ENCODE data around the gene INO80E. TPM values are rescaled to one million over a fixed set of nuclear protein-coding genes. Genes with fewer than 3 reads are reported as not detected.
A peak's percentile ranks its signal among the peaks of the same experiment; 100 is the strongest.

The INO80E gene
- total and polyA plus RNA-seq, 10 donors = 47.9 to 93.3 (median 71.7) TPM

DNA sequence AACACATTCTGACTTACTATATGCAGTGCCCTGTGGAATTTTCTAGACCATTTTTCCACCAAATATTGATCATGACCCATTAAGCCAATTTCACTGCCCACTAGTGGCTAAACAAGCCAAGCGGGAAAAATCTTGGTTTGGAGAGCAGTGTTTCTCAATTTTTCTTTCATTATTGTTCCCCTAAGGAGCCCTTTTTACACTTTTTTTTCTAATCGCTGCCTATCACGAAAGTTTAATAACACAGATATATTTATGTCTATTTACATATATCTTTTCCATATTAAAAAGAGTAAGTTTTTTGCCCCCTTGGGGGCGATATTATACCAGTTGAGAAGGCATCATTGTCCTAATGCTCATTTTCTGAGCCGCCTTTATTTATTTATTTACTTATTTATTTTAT lies 45.8 kb downstream of the INO80E start:
- no peak for TF ChIP-seq POLR2A (IDR thresholded peaks at IDR 0.05)
- TF ChIP-seq, protein P1, sequence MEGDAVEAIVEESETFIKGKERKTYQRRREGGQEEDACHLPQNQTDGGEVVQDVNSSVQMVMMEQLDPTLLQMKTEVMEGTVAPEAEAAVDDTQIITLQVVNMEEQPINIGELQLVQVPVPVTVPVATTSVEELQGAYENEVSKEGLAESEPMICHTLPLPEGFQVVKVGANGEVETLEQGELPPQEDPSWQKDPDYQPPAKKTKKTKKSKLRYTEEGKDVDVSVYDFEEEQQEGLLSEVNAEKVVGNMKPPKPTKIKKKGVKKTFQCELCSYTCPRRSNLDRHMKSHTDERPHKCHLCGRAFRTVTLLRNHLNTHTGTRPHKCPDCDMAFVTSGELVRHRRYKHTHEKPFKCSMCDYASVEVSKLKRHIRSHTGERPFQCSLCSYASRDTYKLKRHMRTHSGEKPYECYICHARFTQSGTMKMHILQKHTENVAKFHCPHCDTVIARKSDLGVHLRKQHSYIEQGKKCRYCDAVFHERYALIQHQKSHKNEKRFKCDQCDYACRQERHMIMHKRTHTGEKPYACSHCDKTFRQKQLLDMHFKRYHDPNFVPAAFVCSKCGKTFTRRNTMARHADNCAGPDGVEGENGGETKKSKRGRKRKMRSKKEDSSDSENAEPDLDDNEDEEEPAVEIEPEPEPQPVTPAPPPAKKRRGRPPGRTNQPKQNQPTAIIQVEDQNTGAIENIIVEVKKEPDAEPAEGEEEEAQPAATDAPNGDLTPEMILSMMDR (IDR thresholded peaks at IDR 0.05 in 8 of 11, conservative IDR thresholded peaks at IDR 0.05 in 3 of 11) = peak in 7 of 11 experiments; percentile 10 to 46 (median 19)
- H3K4me3 ChIP-seq = no peak overlapping the region
- DNase-seq = no peak
- H3K36me3 ChIP-seq = no peaks in the 10 kb centered on the region
- H3K9me3 ChIP-seq = no peaks in the 10 kb centered on the region
- H3K27me3 ChIP-seq (replicated peaks in 1 of 7) = peaks cover 0 to 10% (median 0%) of the 10 kb centered on the region in 7 donors
- WGBS, 5 donors = 27 to 37% (median 28%) methylated on average over 5 of the region's 5 CpGs
- peaks cover 0 to 10% (median 0%) of the 10 kb centered on the region in 6 donors for H3K4me1 ChIP-seq
- intact Hi-C loops (cut with DNase I; ENCODE audit: low total_unique reads) = no loop called here
- no peak overlapping the region for H3K27ac ChIP-seq

DNA sequence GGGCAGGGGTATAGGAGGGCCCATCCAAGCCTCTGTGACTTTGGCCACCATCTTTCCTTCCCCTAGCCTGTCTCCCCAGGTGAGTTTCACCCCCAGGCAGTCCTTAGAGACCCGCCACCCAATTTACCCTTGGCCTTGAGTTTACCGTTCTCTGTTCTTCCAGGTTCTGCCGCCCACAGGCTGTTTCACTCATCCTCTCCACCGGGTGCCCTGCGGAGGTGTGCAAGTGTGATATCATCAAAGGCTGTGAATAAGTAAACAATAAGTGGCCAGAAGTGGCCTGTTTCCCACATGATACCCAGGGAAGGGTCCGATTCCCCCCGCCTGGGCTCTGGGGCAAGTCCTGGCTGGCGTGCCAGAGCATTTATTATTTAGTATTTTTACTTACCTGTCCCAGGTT lies 50.1 kb downstream of the INO80E start:
- intact Hi-C loops (cut with DNase I; ENCODE audit: low total_unique reads) = no loop called here
- Histone ChIP-seq H3K36me3 (no peaks in the 10 kb centered on the region), H3K4me3 (no peak overlapping the region), H3K9me3 (no peaks in the 10 kb centered on the region), H3K4me1 (peaks cover 0 to 5% (median 0%) of the 10 kb centered on the region in 6 donors), H3K27me3 (replicated peaks in 1 of 7) (peaks cover 0 to 10% (median 0%) of the 10 kb centered on the region in 7 donors), H3K27ac (no peak overlapping the region)
- DNase-seq = no peak
- TF ChIP-seq POLR2A (IDR thresholded peaks at IDR 0.05) (no peak), POLR2AphosphoS5 (IDR thresholded peaks at IDR 0.05) (no peak)
- TF ChIP-seq, protein P1 (IDR thresholded peaks at IDR 0.05 in 8 of 11, conservative IDR thresholded peaks at IDR 0.05 in 3 of 11) = no peak
- 75 to 81% (median 80%) methylated on average over 8 of the region's 8 CpGs for WGBS, 5 donors

DNA sequence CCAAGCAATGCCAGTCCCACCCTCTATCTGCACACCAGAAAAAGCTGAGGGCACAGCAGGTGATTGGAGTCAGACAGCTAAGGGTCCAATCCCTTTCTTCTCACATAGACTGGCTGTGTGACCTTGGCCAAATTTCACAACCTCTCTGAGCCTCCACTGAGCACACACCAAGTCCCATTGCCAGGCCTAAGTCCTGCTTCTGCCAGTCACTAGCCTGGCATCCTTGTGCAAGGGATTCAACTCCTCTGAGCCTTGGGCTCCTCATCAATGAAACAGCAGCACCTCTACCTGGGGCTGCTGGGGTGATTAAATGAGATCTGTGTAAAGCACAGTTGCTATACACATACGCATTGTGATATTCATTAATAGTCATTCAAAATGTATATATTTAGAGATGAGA lies 50.5 kb downstream of the INO80E start:
- H3K27ac ChIP-seq = no peak overlapping the region
- TF ChIP-seq POLR2A (IDR thresholded peaks at IDR 0.05) (no peak), POLR2AphosphoS5 (IDR thresholded peaks at IDR 0.05) (no peak)
- TF ChIP-seq, protein P1 (IDR thresholded peaks at IDR 0.05 in 8 of 11, conservative IDR thresholded peaks at IDR 0.05 in 3 of 11) = no peak

DNA sequence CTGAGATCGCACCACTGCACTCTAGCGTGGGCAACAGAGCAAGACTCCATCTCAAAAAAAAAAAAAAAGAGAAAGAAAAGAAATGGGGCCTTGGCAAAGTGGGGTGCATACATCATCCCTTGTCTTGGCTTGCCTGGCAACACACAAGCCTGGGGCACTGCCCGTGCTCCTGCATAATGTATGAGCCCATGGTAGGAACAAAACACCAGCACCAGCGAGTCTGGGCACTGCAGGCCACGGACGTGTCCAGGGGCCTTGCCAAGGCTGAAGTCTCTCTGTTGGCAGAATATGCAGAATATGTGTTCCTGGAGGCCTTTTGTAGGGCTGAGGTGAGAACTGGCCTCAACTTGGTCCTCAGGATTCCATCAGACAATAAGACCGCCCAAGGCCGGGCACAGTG lies 53.8 kb downstream of the INO80E start:
- no peaks in the 10 kb centered on the region for H3K36me3 ChIP-seq
- WGBS, 5 donors = 94 to 98% (median 96%) methylated on average over 8 of the region's 8 CpGs
- DNase-seq = no peak
- TF ChIP-seq, protein P1 (IDR thresholded peaks at IDR 0.05 in 8 of 11, conservative IDR thresholded peaks at IDR 0.05 in 3 of 11) = no peak
- TF ChIP-seq POLR2AphosphoS5 (IDR thresholded peaks at IDR 0.05) (no peak), POLR2A (IDR thresholded peaks at IDR 0.05) (no peak)
- no peak overlapping the region for H3K4me3 ChIP-seq
- H3K4me1 ChIP-seq = peaks cover 6 to 31% (median 18%) of the 10 kb centered on the region in 6 donors
- H3K9me3 ChIP-seq = no peaks in the 10 kb centered on the region
- no peak overlapping the region for H3K27ac ChIP-seq
- no peaks in the 10 kb centered on the region for H3K27me3 ChIP-seq (replicated peaks in 1 of 7)
- intact Hi-C loops (cut with DNase I; ENCODE audit: low total_unique reads) = no loop called here

More for the DNA sequence above, 50.5 kb downstream of the INO80E start:
- H3K9me3 ChIP-seq = no peaks in the 10 kb centered on the region
- DNase-seq = no peak
- 86 to 100% (median 94%) methylated on average over 1 of the region's 1 CpG for WGBS, 5 donors
- peaks cover 0 to 5% (median 0%) of the 10 kb centered on the region in 6 donors for H3K4me1 ChIP-seq
- intact Hi-C loops (cut with DNase I; ENCODE audit: low total_unique reads) = no loop called here
- peaks cover 0 to 8% (median 0%) of the 10 kb centered on the region in 7 donors for H3K27me3 ChIP-seq (replicated peaks in 1 of 7)
- H3K36me3 ChIP-seq = no peaks in the 10 kb centered on the region
- no peak overlapping the region for H3K4me3 ChIP-seq
